OCI-LY1 (cell line): ENCODE measurements around the gene SHISAL2B.

Experiments used
- H2AFZ ChIP-seq: fragments of 200-600 bp; sonication (generic), shearing (Covaris generic); 2 replicates; pipeline ENCODE4 v1.6.0; 2014; ENCODE audit warnings: antibody characterized with exemption, mild to moderate bottlenecking, low read length
- H3F3A ChIP-seq: fragments of 200-600 bp; sonication (generic), shearing (Covaris generic); 2 replicates; pipeline ENCODE4 v1.6.0; 2014; ENCODE audit warnings: mild to moderate bottlenecking, antibody characterized with exemption, low read length, moderate library complexity; ENCODE audit not compliant: insufficient read depth
- H3K27ac ChIP-seq: fragments of 200-600 bp; sonication (generic); 2 replicates; pipeline ENCODE4 v1.5.1; 2014; ENCODE audit warnings: low read length, mixed run types, mild to moderate bottlenecking, low read depth; ENCODE audit not compliant: poor library complexity, severe bottlenecking
- H3K27me3 ChIP-seq: fragments of 200-600 bp; sonication (generic); 2 replicates; pipeline ENCODE4 v1.6.0; 2014; ENCODE audit warnings: antibody characterized with exemption, mild to moderate bottlenecking, low read length, moderate library complexity; ENCODE audit not compliant: insufficient read depth
- H3K36me3 ChIP-seq: fragments of 200-600 bp; sonication (generic); 2 replicates; pipeline ENCODE4 v1.6.1; 2014; ENCODE audit warnings: mild to moderate bottlenecking, antibody characterized with exemption, low read length, moderate library complexity, mixed read lengths; ENCODE audit not compliant: insufficient read depth
- H3K4me1 ChIP-seq: fragments of 200-600 bp; sonication (generic); 2 replicates; pipeline ENCODE4 v1.5.1; 2014; ENCODE audit warnings: mild to moderate bottlenecking, low read length, moderate library complexity; ENCODE audit not compliant: insufficient read depth, severe bottlenecking
- H3K4me2 ChIP-seq: fragments of 200-600 bp; sonication (generic), shearing (Covaris generic); 2 replicates; pipeline ENCODE4 v1.6.1; 2014; ENCODE audit warnings: low read length
- H3K4me3 ChIP-seq: fragments of 200-600 bp; sonication (generic); 2 replicates; pipeline ENCODE4 v1.5.1; 2014; ENCODE audit warnings: low read length, low read depth, mild to moderate bottlenecking, mixed read lengths; ENCODE audit not compliant: poor library complexity, severe bottlenecking
- H3K79me2 ChIP-seq: fragments of 200-600 bp; shearing (Covaris generic); 2 replicates; pipeline ENCODE4 v1.6.1; 2016; ENCODE audit warnings: mixed run types, low read length, mixed read lengths; ENCODE audit not compliant: insufficient read depth
- H3K9ac ChIP-seq: fragments of 200-600 bp; sonication (generic), shearing (Covaris generic); 2 replicates; pipeline ENCODE4 v1.6.1; 2014; ENCODE audit warnings: mild to moderate bottlenecking, low read length, mixed read lengths
- H3K9me2 ChIP-seq: fragments of 200-600 bp; sonication (generic), shearing (Covaris generic); 2 replicates; pipeline ENCODE4 v1.6.1; 2014; ENCODE audit warnings: low read depth, mild to moderate bottlenecking, low read length, mixed read lengths
- H3K9me3 ChIP-seq: fragments of 200-600 bp; shearing (Covaris generic); 2 replicates; pipeline ENCODE4 v1.6.1; 2014; ENCODE audit warnings: low read length, mixed read lengths
- H4K20me1 ChIP-seq: fragments of 200-600 bp; sonication (generic), shearing (Covaris generic); 2 replicates; pipeline ENCODE4 v1.6.0; 2016; ENCODE audit warnings: mild to moderate bottlenecking, low read length; ENCODE audit not compliant: insufficient read depth
- EZH2 ChIP-seq: fragments of 200-600 bp; sonication (generic), shearing (Covaris generic); IDR thresholded peaks from 2 replicates; pipeline ENCODE4 v1.8.0; 2017; ENCODE audit warnings: borderline replicate concordance, mixed run types, mild to moderate bottlenecking, antibody characterized with exemption, low read length, moderate library complexity, mixed read lengths
- TF ChIP-seq, protein P1 (sequence below): fragments of 200-600 bp; sonication (generic), shearing (Covaris generic); IDR thresholded peaks from 2 replicates; pipeline ENCODE4 v1.5.1; 2017; ENCODE audit warnings: mild to moderate bottlenecking, antibody characterized with exemption, low read length, moderate library complexity, mixed read lengths

Gene SHISAL2B

DNA sequence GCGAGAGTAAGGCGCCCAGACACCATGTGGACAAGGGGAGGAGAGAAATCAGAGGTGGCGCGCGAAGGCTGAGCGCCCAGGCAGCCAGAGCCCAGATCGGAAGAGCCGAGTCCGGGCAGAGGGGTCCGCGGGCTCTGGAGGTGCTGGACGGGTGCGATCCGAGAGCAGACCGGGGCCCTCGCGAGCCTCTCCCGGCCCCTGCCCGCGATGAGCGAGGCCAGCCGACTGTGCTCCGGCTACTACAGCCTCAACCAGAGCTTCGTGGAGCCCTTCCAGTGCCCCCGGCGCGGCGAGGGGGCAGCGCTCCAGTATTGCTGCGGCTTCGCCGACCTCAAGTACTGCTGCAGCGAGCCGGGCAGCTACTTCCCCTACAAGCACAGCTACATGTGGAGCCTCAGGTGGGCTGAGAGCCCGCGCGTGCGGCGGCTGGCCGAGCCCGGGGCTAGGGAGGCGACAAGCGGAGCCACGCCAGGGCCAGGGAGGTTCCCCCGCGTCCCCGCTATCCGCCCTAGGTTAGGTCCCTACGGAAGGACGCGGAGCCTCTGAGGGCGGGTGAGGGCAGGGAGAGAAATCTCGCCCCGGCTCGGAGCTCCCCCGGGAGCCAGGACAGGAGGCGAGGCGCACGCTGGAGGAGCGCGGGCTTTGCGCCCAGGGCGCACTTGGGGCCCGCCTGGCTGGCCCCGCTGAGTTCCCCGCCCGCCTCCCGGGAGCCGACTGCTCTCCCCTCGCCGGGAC, at the start of gene SHISAL2B:
Gene SHISAL2B (plus strand): TSS at position 87 of the 735 bp plus-strand sequence. CDS start 121 bp downstream, at position 208.
- no peaks in the 10 kb centered on the region for H4K20me1 ChIP-seq
- H3F3A ChIP-seq, result no peaks in the 10 kb centered on the region
- no peaks in the 10 kb centered on the region for H3K79me2 ChIP-seq
- H2AFZ ChIP-seq, result no peak within 1 kb of the TSS
- no peaks in the 10 kb centered on the region for H3K4me1 ChIP-seq
- no peaks in the 10 kb centered on the region for H3K36me3 ChIP-seq
- no peak within 1 kb of the TSS for H3K27ac ChIP-seq
- no peaks in the 10 kb centered on the region for H3K9me3 ChIP-seq
- H3K9me2 ChIP-seq, result no peaks in the 10 kb centered on the region
- no peak for TF ChIP-seq EZH2
- TF ChIP-seq, protein P1, sequence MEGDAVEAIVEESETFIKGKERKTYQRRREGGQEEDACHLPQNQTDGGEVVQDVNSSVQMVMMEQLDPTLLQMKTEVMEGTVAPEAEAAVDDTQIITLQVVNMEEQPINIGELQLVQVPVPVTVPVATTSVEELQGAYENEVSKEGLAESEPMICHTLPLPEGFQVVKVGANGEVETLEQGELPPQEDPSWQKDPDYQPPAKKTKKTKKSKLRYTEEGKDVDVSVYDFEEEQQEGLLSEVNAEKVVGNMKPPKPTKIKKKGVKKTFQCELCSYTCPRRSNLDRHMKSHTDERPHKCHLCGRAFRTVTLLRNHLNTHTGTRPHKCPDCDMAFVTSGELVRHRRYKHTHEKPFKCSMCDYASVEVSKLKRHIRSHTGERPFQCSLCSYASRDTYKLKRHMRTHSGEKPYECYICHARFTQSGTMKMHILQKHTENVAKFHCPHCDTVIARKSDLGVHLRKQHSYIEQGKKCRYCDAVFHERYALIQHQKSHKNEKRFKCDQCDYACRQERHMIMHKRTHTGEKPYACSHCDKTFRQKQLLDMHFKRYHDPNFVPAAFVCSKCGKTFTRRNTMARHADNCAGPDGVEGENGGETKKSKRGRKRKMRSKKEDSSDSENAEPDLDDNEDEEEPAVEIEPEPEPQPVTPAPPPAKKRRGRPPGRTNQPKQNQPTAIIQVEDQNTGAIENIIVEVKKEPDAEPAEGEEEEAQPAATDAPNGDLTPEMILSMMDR, result no peak
- no peak within 1 kb of the TSS for H3K9ac ChIP-seq
- H3K27me3 ChIP-seq, result no peaks in the 10 kb centered on the region
- no peak within 1 kb of the TSS for H3K4me3 ChIP-seq
- no peak within 1 kb of the TSS for H3K4me2 ChIP-seq

DNA sequence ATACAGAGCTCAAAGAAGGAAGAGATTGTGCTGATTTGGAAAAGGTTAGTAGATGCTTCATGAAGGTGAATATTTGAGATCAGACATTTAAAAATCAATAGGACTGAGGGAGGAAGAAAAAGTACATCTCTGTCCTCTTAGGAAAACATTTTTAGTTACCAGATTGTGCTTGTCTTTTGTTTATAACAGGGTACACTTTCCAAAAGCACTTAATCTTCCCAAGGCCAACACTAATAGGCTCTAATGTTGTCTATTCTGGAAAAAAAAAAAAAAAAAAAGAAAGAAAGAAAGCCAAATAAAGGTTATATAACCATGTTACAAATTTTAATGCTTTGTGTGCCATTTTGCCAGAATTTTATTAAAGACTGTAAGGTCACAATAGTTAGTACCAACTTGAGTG, 45.5 kb upstream of the SHISAL2B start:
- H3K9ac ChIP-seq, result no peak overlapping the region
- no peaks in the 10 kb centered on the region for H3K79me2 ChIP-seq
- H3K4me3 ChIP-seq, result no peak overlapping the region
- H3F3A ChIP-seq, result no peaks in the 10 kb centered on the region
- H3K9me2 ChIP-seq, result no peaks in the 10 kb centered on the region
- H3K4me2 ChIP-seq, result no peak overlapping the region
- no peak overlapping the region for H3K27ac ChIP-seq
- H2AFZ ChIP-seq, result no peak overlapping the region
- H3K9me3 ChIP-seq, result no peaks in the 10 kb centered on the region
- H4K20me1 ChIP-seq, result no peaks in the 10 kb centered on the region
- no peaks in the 10 kb centered on the region for H3K27me3 ChIP-seq
- no peaks in the 10 kb centered on the region for H3K4me1 ChIP-seq
- no peaks in the 10 kb centered on the region for H3K36me3 ChIP-seq
- TF ChIP-seq, protein P1, result no peak
- no peak for TF ChIP-seq EZH2

DNA sequence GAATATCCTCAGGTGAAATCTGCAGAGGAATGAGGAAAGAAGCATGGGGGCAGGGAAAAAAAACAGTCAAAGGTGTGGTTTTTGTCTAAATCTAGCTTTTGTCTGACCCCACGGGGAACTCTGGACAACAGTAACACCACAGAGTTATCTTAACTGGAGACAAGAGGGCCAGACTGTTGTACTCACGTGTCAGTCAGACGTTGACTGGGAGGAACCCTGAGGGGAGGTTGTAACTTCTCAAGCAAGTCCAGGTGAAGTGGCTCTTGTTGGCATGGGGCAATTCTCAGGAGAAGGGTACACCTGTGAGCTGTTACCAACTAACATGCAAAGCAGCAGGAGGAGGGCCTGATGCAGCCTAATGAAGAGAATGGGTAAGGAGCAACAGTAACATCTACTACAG, 44.1 kb upstream of the SHISAL2B start:
- no peaks in the 10 kb centered on the region for H3K27me3 ChIP-seq
- no peaks in the 10 kb centered on the region for H3K4me1 ChIP-seq
- no peaks in the 10 kb centered on the region for H3K9me2 ChIP-seq
- TF ChIP-seq EZH2, result no peak
- TF ChIP-seq, protein P1, result no peak
- H3K4me3 ChIP-seq, result no peak overlapping the region
- H4K20me1 ChIP-seq, result no peaks in the 10 kb centered on the region
- H2AFZ ChIP-seq, result no peak overlapping the region
- no peaks in the 10 kb centered on the region for H3K36me3 ChIP-seq
- H3K79me2 ChIP-seq, result no peaks in the 10 kb centered on the region
- no peaks in the 10 kb centered on the region for H3K9me3 ChIP-seq
- H3K4me2 ChIP-seq, result no peak overlapping the region
- no peaks in the 10 kb centered on the region for H3F3A ChIP-seq
- H3K27ac ChIP-seq, result no peak overlapping the region
- H3K9ac ChIP-seq, result no peak overlapping the region
